ENCODE data around the gene WDR54.

WDR54 gene, protein sequence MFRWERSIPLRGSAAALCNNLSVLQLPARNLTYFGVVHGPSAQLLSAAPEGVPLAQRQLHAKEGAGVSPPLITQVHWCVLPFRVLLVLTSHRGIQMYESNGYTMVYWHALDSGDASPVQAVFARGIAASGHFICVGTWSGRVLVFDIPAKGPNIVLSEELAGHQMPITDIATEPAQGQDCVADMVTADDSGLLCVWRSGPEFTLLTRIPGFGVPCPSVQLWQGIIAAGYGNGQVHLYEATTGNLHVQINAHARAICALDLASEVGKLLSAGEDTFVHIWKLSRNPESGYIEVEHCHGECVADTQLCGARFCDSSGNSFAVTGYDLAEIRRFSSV

GRCh38 chr2:74421221-74421870, at the start of gene WDR54, which contains the start of gene C2orf81:
Gene WDR54, plus strand, starts transcription at chr2:74421730. Its CDS starts 424 bp downstream, at chr2:74422154.
Gene C2orf81, minus strand, starts transcription at chr2:74421619. Its CDS starts 59 bp downstream, at chr2:74421560.
- DNase-seq, result peak; percentile 92

DNA sequence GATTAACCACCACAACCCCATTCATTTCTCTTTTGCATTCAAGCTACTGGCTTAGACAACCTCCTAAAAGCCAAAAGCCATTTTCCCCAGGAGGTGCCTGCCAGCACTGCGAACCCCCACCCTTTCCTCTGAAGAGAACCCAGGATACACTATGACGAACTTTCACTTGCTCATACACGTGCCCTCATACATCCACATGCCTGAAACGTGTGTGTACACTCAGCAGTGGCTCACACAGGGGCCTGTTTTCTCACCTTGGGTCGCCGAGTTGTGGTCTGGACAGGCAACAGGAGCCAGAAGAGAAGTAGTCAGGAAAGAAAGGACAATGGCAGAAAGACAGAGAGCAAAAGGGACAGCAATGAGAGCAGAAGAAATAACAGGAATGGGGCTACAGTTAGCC, 48.9 kb upstream of the WDR54 start:
- DNase-seq, result no peak

DNA sequence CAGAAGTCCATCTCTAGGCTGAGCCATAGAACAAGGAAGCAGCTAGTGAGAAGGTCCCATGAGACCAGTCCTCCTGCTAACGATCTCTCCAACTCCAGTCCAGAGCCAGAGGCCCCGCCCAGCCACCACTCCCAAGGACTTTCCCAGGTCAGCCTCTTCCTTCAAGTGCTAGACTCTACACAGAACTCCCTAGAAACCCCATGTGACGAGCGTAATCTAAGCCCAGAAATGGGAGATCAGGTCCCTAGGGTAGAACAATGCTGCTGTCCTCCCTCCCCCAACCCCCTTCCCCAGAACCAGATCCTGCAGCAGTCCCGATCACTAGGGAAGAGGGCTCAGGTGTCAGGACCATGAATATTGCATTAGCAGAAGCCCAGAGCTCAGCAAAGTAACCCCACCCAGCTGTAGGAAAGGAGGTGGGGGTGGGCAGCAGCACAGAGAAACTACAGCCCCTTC, 48.3 kb upstream of the WDR54 start:
- no peak for DNase-seq

GRCh38 chr2:74373985-74374384, 47.5 kb upstream of the WDR54 start:
- no peak for DNase-seq

- DNase-seq, result peak; percentile 13
These were observed 46.9 kb upstream of the WDR54 start for GRCh38 chr2:74374509-74375205.

- peak; percentile 15 for DNase-seq
These were observed 45.7 kb upstream of the WDR54 start for GRCh38 chr2:74375838-74376237.

DNA sequence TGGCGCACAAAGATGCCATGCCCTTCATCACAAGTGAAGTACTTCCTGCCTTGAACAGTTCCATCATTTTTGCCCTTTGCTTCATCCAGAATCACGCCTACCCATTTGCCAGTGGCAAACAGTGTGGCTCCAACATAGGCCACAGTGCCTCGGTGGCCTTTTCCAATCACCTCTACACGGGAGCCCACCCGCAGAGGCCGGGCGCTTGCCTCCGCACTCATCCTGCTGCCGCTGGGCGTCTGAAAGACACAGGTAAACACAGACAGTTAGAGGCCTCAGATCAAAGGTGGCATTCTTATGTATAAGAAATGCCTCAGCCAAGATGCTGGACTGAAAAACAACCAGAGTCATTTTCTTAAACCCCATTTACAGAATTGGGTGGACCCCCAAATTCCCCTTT, 43.5 kb upstream of the WDR54 start:
- DNase-seq, result no peak

GRCh38 chr2:74379851-74380789, 41.4 kb upstream of the WDR54 start, which contains the start of gene DCTN1:
Gene DCTN1, minus strand, starts transcription at chr2:74380311. Its CDS starts 274 bp downstream, at chr2:74380037.
- DNase-seq, result peak; percentile 52

- no peak for DNase-seq
These were observed 39.8 kb upstream of the WDR54 start for GRCh38 chr2:74381751-74382150.

- no peak for DNase-seq
These were observed 38.3 kb upstream of the WDR54 start for GRCh38 chr2:74383254-74383653.

GRCh38 chr2:74384051-74384450, 37.5 kb upstream of the WDR54 start:
- DNase-seq, result no peak

GRCh38 chr2:74385396-74385795, 36.1 kb upstream of the WDR54 start:
- DNase-seq, result peak; percentile 30

DNA sequence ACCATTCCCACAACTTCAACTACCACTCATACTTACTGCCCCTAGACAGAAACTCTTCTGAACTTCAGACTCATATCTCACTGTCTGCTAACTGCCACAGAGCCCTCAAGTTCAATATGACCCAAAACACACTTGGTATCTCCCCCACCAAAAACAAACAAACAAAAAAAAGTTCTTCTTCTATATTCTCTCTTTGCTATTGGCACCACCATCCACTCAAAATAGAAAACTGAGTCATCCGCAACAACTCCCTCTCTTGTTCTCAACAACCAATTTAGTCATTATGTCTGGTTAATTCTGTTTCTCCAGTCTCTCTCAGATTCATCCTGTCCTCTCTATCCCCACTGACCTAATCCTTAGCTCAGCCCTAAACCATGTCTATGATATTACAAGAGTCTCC, 34.2 kb upstream of the WDR54 start:
- no peak for DNase-seq

- no peak for DNase-seq
These were observed 30.9 kb upstream of the WDR54 start for GRCh38 chr2:74390606-74391005.

GRCh38 chr2:74391209-74391579, 30.3 kb upstream of the WDR54 start:
- DNase-seq, result peak; percentile 38

- peak; percentile 96 for DNase-seq
These were observed 29.7 kb upstream of the WDR54 start for GRCh38 chr2:74391580-74392448.

DNA sequence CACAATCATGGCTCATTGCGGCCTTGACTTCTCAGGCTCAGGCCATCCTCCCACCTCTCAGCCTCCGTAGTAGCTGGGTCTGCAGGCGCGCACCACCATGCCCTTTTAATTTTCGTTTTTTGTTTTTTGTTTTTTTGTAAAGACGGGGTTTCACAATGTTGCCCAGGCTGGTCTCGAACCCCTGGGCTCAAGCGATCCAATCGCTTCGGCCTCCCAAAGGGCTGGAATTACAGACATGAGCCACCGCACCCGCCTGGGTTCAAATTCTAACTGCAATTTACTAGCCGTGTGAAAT, 29.1 kb upstream of the WDR54 start:
- no peak for DNase-seq

DNA sequence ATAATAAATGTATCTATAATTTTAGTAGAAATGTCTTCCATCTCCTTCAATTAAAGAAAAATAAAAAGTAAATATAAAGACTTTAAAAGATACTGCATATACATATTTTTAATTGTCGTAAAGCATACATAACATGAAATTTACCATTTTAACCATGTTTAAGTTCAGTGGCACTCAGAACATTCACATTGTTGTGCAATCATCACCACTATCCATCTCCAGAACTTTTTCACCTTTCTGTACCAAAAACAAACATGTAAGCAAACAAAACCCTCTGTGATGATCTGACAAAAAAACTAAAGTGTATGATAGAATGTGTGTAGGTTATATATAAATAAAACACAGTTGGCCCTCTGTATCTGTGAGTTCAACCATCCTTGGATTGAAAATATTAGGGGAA, 28.0 kb upstream of the WDR54 start:
- DNase-seq, result no peak

- no peak for DNase-seq
These were observed 25.4 kb upstream of the WDR54 start for GRCh38 chr2:74396149-74396548.

DNA sequence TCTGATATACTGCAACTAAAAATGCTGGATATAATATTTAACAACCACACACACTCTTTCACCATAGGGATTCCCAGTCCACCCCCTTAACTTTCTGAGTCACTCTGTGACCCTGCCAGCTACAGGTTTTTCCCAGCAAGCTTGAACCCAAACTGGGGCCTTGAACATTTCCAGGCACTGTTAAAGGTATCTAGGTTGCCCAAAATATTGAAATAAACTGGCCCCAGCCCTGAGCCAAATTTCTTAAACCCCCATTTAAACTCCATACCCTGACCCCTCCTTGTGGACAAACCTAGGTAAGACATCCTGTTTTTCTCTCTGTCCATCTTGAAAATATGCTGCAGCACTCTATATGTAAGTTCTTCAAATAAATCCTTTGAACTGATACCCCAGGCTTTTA, 21.7 kb upstream of the WDR54 start:
- peak; percentile 79 for DNase-seq

DNA sequence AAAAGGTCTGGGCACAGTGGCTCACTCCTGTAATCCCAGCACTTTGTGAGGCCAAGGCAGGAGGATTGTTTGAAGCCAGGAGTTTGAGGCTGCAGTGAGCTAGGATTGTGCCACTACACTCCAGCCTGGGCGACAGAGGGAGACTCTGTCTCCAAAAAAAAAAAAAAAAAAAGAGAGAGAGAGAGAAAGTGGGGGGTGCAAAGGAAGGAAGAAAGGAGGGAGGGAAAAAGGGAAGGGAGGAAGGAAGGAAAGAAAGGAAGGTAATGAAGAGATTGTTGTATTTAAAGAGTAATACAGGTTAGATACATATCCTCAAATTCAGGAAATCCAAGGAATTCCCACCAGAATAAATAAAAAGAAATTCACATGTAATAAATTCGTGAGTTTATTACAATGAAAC, 19.6 kb upstream of the WDR54 start:
- no peak for DNase-seq

- DNase-seq, result no peak
These were observed 15.5 kb upstream of the WDR54 start for GRCh38 chr2:74406035-74406434.
